SK-N-SH (cell line): ENCODE results near the gene PCOLCE2. TPM values are rescaled to one million over a fixed set of nuclear protein-coding genes. Genes with fewer than 3 reads are reported as not detected.
A peak's percentile ranks its signal among the peaks of the same experiment; 100 is the strongest.

Source experiments
- CTCF ChIA-PET: fragments of 300-600, 350-600 bp; formaldehyde crosslinking; extraction: SDS; loops from one replicate; lab custom pipeline; 2021; lab: Yijun Ruan, JAX
- POLR2A ChIA-PET: fragments of 350-600 bp; sonication (Branson Sonifier 250); formaldehyde crosslinking; extraction: SDS; loops from one replicate; lab custom pipeline; 2020; ENCODE audit warnings: antibody characterized with exemption, inconsistent platforms; lab: Yijun Ruan, JAX
- DNase-seq: peaks from one replicate; pipeline ENCODE4 v3.0.0; 2012
- H2AFZ ChIP-seq: fragments of 200-600 bp; sonication (generic); 2 replicates; pipeline ENCODE4 v1.8.1; 2016; ENCODE audit warnings: antibody characterized with exemption, mild to moderate bottlenecking, low read depth
- H3F3A ChIP-seq: fragments of 200-600 bp; sonication (generic); replicated peaks from 2 replicates; pipeline ENCODE3; 2016; ENCODE audit warnings: antibody characterized with exemption, mild to moderate bottlenecking; ENCODE audit not compliant: insufficient read depth
- H3K27ac ChIP-seq, 2 experiments: fragments of 200-500 bp in 1 of 2; fragments of 200-600 bp in 1 of 2; sonication (Bioruptor generic) in 1 of 2; sonication (generic), shearing (Covaris generic) in 1 of 2; 2 replicates each; pipeline versions ENCODE4 v1.5.1 to v1.6.1; 2014 to 2016; ENCODE audit warnings: low read depth in 2 of 2, inconsistent platforms in 1 of 2, low read length in 1 of 2, mild to moderate bottlenecking in 1 of 2, mixed read lengths in 1 of 2
- H3K27me3 ChIP-seq: fragments of 200-600 bp; sonication (generic), shearing (Covaris generic); 2 replicates; pipeline ENCODE4 v1.6.1; 2016; ENCODE audit warnings: mixed run types; ENCODE audit not compliant: insufficient read depth
- H3K36me3 ChIP-seq, 2 experiments: fragments of 200-500 bp in 1 of 2; fragments of 200-600 bp in 1 of 2; sonication (Bioruptor generic) in 1 of 2; sonication (generic) in 1 of 2; replicated peaks in 1 of 2; 2 replicates each; pipeline versions ENCODE3 to v1.5.1; 2014 to 2016; ENCODE audit warnings: low read length in 1 of 2, mild to moderate bottlenecking in 1 of 2; ENCODE audit not compliant: insufficient read depth in 2 of 2, control insufficient read depth in 1 of 2
- H3K4me1 ChIP-seq, 2 experiments: fragments of 200-500 bp in 1 of 2; fragments of 200-600 bp in 1 of 2; sonication (Bioruptor generic) in 1 of 2; sonication (generic), shearing (Covaris generic) in 1 of 2; 2 replicates each; pipeline versions ENCODE4 v1.5.1 to v1.6.1; 2014 to 2016; ENCODE audit warnings: low read depth in 1 of 2, low read length in 1 of 2, mixed run types in 1 of 2; ENCODE audit not compliant: insufficient read depth in 2 of 2, control insufficient read depth in 1 of 2
- H3K4me2 ChIP-seq: fragments of 200-600 bp; sonication (generic), shearing (Covaris generic); 2 replicates; pipeline ENCODE4 v1.6.1; 2017; ENCODE audit warnings: mixed run types
- H3K4me3 ChIP-seq, 2 experiments: fragments of 200-500 bp in 1 of 2; fragments of 200-600 bp in 1 of 2; sonication (Bioruptor generic) in 1 of 2; sonication (generic), shearing (Covaris generic) in 1 of 2; 2 replicates each; pipeline versions ENCODE4 v1.5.1 to v1.8.1; 2014 to 2016; ENCODE audit warnings: low read depth in 2 of 2, inconsistent platforms in 1 of 2, low read length in 1 of 2, mild to moderate bottlenecking in 1 of 2, mixed read lengths in 1 of 2, moderate library complexity in 1 of 2
- H3K79me2 ChIP-seq: fragments of 200-600 bp; sonication (generic); 2 replicates; pipeline ENCODE4 v1.8.1; 2017; ENCODE audit warnings: mild to moderate bottlenecking; ENCODE audit not compliant: insufficient read depth
- H3K9ac ChIP-seq: fragments of 200-600 bp; sonication (generic); 2 replicates; pipeline ENCODE4 v1.6.1; 2017; ENCODE audit warnings: mixed run types
- H3K9me2 ChIP-seq: fragments of 200-600 bp; sonication (generic); 2 replicates; pipeline ENCODE4 v1.6.1; 2017; ENCODE audit warnings: mixed run types
- H3K9me3 ChIP-seq: fragments of 200-600 bp; sonication (generic); 2 replicates; pipeline ENCODE4 v1.6.1; 2017; ENCODE audit warnings: mixed run types, mild to moderate bottlenecking, moderate library complexity
- H4K20me1 ChIP-seq: fragments of 200-600 bp; sonication (generic); 2 replicates; pipeline ENCODE4 v1.6.1; 2017; ENCODE audit warnings: mild to moderate bottlenecking, mixed run types; ENCODE audit not compliant: insufficient read depth
- CTCF ChIP-seq: fragments of 200-600 bp; sonication (generic); IDR thresholded peaks from 2 replicates; pipeline ENCODE4 v1.6.1; 2017; ENCODE audit warnings: antibody characterized with exemption, mild to moderate bottlenecking, moderate library complexity
- EP300 ChIP-seq, 2 experiments: IDR thresholded peaks; 2 replicates each; pipeline versions ENCODE4 v1.4.0 to v1.6.1; 2012; ENCODE audit warnings: borderline replicate concordance in 1 of 2, low read depth in 1 of 2, low read length in 1 of 2
- FOXJ3 ChIP-seq: sonication (generic); formaldehyde crosslinking; IDR thresholded peaks from 2 replicates; pipeline ENCODE4 v1.5.1; 2020; ENCODE audit warnings: mild to moderate bottlenecking, missing genetic modification reagents
- GABPA ChIP-seq: IDR thresholded peaks from 2 replicates; pipeline ENCODE4 v1.4.0; 2012; ENCODE audit warnings: low read depth, mild to moderate bottlenecking
- GATA2 ChIP-seq: sonication (generic); formaldehyde crosslinking; IDR thresholded peaks from 2 replicates; pipeline ENCODE4 v1.5.0; 2020; ENCODE audit warnings: mild to moderate bottlenecking, missing genetic modification reagents
- IRF3 ChIP-seq: fragments of 150-350 bp; IDR thresholded peaks from 2 replicates; pipeline ENCODE4 v1.6.1; 2016; ENCODE audit warnings: mild to moderate bottlenecking, low read depth, low read length
- JUND ChIP-seq: IDR thresholded peaks from 2 replicates; pipeline ENCODE4 v1.4.0; 2012
- NRF1 ChIP-seq: IDR thresholded peaks from 2 replicates; pipeline ENCODE4 v1.6.1; 2012; ENCODE audit warnings: low read depth, mild to moderate bottlenecking, low read length
- RAD21 ChIP-seq: IDR thresholded peaks from 2 replicates; pipeline ENCODE4 v1.6.1; 2012; ENCODE audit warnings: mild to moderate bottlenecking, low read length
- RCOR1 ChIP-seq: fragments of 150-350 bp; IDR thresholded peaks from 2 replicates; pipeline ENCODE4 v1.6.1; 2017; ENCODE audit warnings: antibody characterized with exemption, low read length
- REST ChIP-seq: IDR thresholded peaks from 2 replicates; pipeline ENCODE4 v1.6.1; 2012; ENCODE audit warnings: mild to moderate bottlenecking, low read depth, low read length, moderate library complexity
- SMC3 ChIP-seq: IDR thresholded peaks from 2 replicates; pipeline ENCODE4 v1.6.1; 2012; ENCODE audit warnings: low read depth, low read length, improper control_type of control experiment
- TCF12 ChIP-seq: IDR thresholded peaks from 2 replicates; pipeline ENCODE4 v1.4.0; 2012
- USF1 ChIP-seq: IDR thresholded peaks from 2 replicates; pipeline ENCODE4 v1.4.0; 2012; ENCODE audit warnings: low read depth, borderline replicate concordance
- USF2 ChIP-seq: fragments of 150-350 bp; IDR thresholded peaks from 2 replicates; pipeline ENCODE4 v1.6.1; 2017; ENCODE audit warnings: antibody characterized with exemption, low read length, low read depth, borderline replicate concordance
- ZBTB33 ChIP-seq: IDR thresholded peaks from 2 replicates; pipeline ENCODE4 v1.4.0; 2012; ENCODE audit warnings: low read depth, borderline replicate concordance
- WGBS: methylation state at CpG from one replicate; pipeline ENCODE4 v1.1.6; 2017; ENCODE audit warnings: low lambda C conversion rate; 5-methylcytosine and 5-hydroxymethylcytosine counted together
- polyA plus RNA-seq, 3 experiments: library from polyadenylated mRNA; depleted of rRNA; stranded (reverse); fragments of >200 nt; gene quantifications; 2 replicates each; pipeline ENCODE4 v1.2.3, GENCODE V29; 2012

Gene PCOLCE2
- polyA plus RNA-seq, 1 of the 3 experiments (the other 2 are of a cell fraction): 22.2 TPM

- H3K36me3 ChIP-seq: no peaks in the 10 kb centered on the region
- H3K79me2 ChIP-seq: no peaks in the 10 kb centered on the region
- ChIA-PET POLR2A (no interaction called here), CTCF (interaction anchor here (1.5 kb wide), 1 partner anchor 20 kb away, joined by 3 read pairs; no protein-coding TSS in a partner anchor)
- no peaks in the 10 kb centered on the region for H3K4me1 ChIP-seq
- no peaks in the 10 kb centered on the region for H4K20me1 ChIP-seq
- no peak overlapping the region for H3K27ac ChIP-seq
- TF ChIP-seq CTCF (peak; percentile 57), SMC3 (peak; percentile 40), USF1 (no peak), RAD21 (peak; percentile 32), TCF12 (no peak)
- 5% methylated on average over 3 of the region's 3 CpGs for WGBS
- no peak overlapping the region for H2AFZ ChIP-seq
- H3K9me2 ChIP-seq: no peaks in the 10 kb centered on the region
- H3K9me3 ChIP-seq: no peaks in the 10 kb centered on the region
- H3F3A ChIP-seq: no peaks in the 10 kb centered on the region
- H3K4me3 ChIP-seq: no peak overlapping the region
- no peak overlapping the region for H3K9ac ChIP-seq
- no peak for DNase-seq
- H3K4me2 ChIP-seq: no peak overlapping the region
- H3K27me3 ChIP-seq: no peaks in the 10 kb centered on the region
Observed at GRCh38 chr3:142929109-142929508, 40.2 kb upstream of the PCOLCE2 start.

- H3K9ac ChIP-seq: no peak overlapping the region
- H3K27me3 ChIP-seq: no peaks in the 10 kb centered on the region
- no peaks in the 10 kb centered on the region for H3F3A ChIP-seq
- no peak for DNase-seq
- WGBS: 71% methylated on average over 3 of the region's 3 CpGs
- CTCF ChIA-PET: no interaction called here
- no peak overlapping the region for H3K4me3 ChIP-seq
- H3K36me3 ChIP-seq: no peaks in the 10 kb centered on the region
- H3K27ac ChIP-seq: no peak overlapping the region
- no peaks in the 10 kb centered on the region; the same call in 1 of the 2 replicates for H3K9me3 ChIP-seq
- H2AFZ ChIP-seq: no peak overlapping the region
- no peaks in the 10 kb centered on the region for H3K4me1 ChIP-seq
- no peaks in the 10 kb centered on the region for H4K20me1 ChIP-seq
- H3K9me2 ChIP-seq: no peaks in the 10 kb centered on the region
- H3K4me2 ChIP-seq: no peak overlapping the region
- no peaks in the 10 kb centered on the region for H3K79me2 ChIP-seq
- POLR2A ChIA-PET: no interaction called here
- TF ChIP-seq JUND (no peak), GATA2 (no peak), NRF1 (no peak), ZBTB33 (no peak), TCF12 (no peak), FOXJ3 (CRISPR knock-in tag) (no peak), GABPA (no peak), USF2 (no peak), IRF3 (no peak), EP300 (IDR thresholded peaks at IDR 0.05; ENCODE audit: borderline replicate concordance in 1 of 2, low read depth in 1 of 2, low read length in 1 of 2) (no peak), REST (no peak), RCOR1 (no peak)
Observed at GRCh38 chr3:142926368-142926944, 37.6 kb upstream of the PCOLCE2 start.
